HG03095 (cell line): ENCODE results near the gene ZNF839.

Experiments used
- ATAC-seq: cut with Tn5 transposase; IDR thresholded peaks from one replicate; pipeline ENCODE4 v1.9.1; 2021; ENCODE audit warnings: moderate library complexity; ENCODE audit not compliant: unreplicated experiment

The ZNF839 gene

GRCh38 chr14:102377696-102378095 lies 58.1 kb downstream of the ZNF839 start:
- no peak for ATAC-seq

- no peak for ATAC-seq
These were observed 59.3 kb downstream of the ZNF839 start for GRCh38 chr14:102378830-102379229.

GRCh38 chr14:102387086-102387485 lies 67.5 kb downstream of the ZNF839 start:
- no peak for ATAC-seq

- ATAC-seq: no peak
These were observed 69.7 kb downstream of the ZNF839 start for GRCh38 chr14:102389246-102389645.

GRCh38 chr14:102390064-102390855 lies 70.7 kb downstream of the ZNF839 start:
- ATAC-seq: no peak
